NB4 (cell line): ENCODE measurements around the gene CCNY.

Experiments used
- DNase-seq: peaks from one replicate; pipeline ENCODE4 v3.0.0; 2010; ENCODE audit warnings: low read depth
- H3K4me3 ChIP-seq: one replicate; pipeline ENCODE4 v1.5.1; 2011; ENCODE audit warnings: mild to moderate bottlenecking, low read depth, low read length, moderate library complexity
- MYC ChIP-seq: IDR thresholded peaks from 2 replicates; pipeline ENCODE4 v1.6.1; 2011; ENCODE audit warnings: low read depth, low read length
- POLR2A ChIP-seq: IDR thresholded peaks from 2 replicates; pipeline ENCODE4 v1.6.1; 2011; ENCODE audit warnings: mild to moderate bottlenecking; ENCODE audit not compliant: insufficient read length; ENCODE audit errors: extremely low read depth
- TF ChIP-seq, protein P1 (sequence below): IDR thresholded peaks from 2 replicates; pipeline ENCODE4 v1.6.1; 2011; ENCODE audit warnings: low read depth, low read length
- TF ChIP-seq, protein P2 (sequence below): IDR thresholded peaks from one replicate; pipeline ENCODE4 v1.5.1; 2012; ENCODE audit warnings: low read depth, low read length

Gene CCNY

GRCh38 chr10:35391954-35392262 is 55.6 kb downstream of the CCNY start:
- TF ChIP-seq MYC (no peak), POLR2A (no peak)
- TF ChIP-seq, protein P1, sequence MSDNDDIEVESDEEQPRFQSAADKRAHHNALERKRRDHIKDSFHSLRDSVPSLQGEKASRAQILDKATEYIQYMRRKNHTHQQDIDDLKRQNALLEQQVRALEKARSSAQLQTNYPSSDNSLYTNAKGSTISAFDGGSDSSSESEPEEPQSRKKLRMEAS: no peak
- TF ChIP-seq, protein P2, sequence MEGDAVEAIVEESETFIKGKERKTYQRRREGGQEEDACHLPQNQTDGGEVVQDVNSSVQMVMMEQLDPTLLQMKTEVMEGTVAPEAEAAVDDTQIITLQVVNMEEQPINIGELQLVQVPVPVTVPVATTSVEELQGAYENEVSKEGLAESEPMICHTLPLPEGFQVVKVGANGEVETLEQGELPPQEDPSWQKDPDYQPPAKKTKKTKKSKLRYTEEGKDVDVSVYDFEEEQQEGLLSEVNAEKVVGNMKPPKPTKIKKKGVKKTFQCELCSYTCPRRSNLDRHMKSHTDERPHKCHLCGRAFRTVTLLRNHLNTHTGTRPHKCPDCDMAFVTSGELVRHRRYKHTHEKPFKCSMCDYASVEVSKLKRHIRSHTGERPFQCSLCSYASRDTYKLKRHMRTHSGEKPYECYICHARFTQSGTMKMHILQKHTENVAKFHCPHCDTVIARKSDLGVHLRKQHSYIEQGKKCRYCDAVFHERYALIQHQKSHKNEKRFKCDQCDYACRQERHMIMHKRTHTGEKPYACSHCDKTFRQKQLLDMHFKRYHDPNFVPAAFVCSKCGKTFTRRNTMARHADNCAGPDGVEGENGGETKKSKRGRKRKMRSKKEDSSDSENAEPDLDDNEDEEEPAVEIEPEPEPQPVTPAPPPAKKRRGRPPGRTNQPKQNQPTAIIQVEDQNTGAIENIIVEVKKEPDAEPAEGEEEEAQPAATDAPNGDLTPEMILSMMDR: no peak
- no peak overlapping the region for H3K4me3 ChIP-seq
- DNase-seq: no peak

- TF ChIP-seq, protein P1: no peak
- TF ChIP-seq POLR2A (no peak), MYC (no peak)
- TF ChIP-seq, protein P2: no peak
- H3K4me3 ChIP-seq: no peak overlapping the region
- no peak for DNase-seq
These were observed 56.3 kb downstream of the CCNY start for GRCh38 chr10:35392482-35393228.

DNA sequence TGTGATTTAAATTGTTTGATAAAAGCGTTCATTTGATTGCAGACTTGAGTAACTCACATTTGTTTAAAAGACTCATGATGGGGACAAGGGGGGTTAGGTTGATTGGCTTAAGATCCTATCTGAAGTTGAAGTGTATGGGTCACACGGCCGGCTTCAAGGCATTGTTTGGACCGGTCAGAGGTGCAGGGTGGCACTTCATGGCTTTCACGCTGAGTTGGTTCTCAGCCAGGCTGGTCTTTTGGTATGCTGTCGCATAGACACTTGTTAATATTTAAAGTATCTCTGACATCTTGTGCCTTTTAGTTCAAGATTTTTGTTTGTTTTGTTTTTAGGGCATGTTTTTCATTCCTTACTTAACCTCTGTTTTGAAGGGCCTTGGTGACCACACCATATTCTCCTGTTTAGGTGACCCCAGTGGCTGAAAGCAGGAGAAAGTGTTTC is 58.1 kb downstream of the CCNY start:
- TF ChIP-seq, protein P1: no peak
- TF ChIP-seq POLR2A: no peak
- TF ChIP-seq, protein P2: no peak
- TF ChIP-seq MYC: no peak
- no peak for DNase-seq
- no peak overlapping the region for H3K4me3 ChIP-seq

GRCh38 chr10:35394934-35395333 is 58.6 kb downstream of the CCNY start:
- H3K4me3 ChIP-seq: no peak overlapping the region
- TF ChIP-seq MYC: no peak
- TF ChIP-seq, protein P2: no peak
- TF ChIP-seq, protein P1: no peak
- no peak for TF ChIP-seq POLR2A
- no peak for DNase-seq

GRCh38 chr10:35396560-35397434 is 60.5 kb downstream of the CCNY start:
- TF ChIP-seq, protein P2: no peak
- no peak for TF ChIP-seq MYC
- no peak for TF ChIP-seq POLR2A
- TF ChIP-seq, protein P1: no peak
- no peak for DNase-seq
- H3K4me3 ChIP-seq: no peak overlapping the region
